ENCODE measurements around the gene NEGR1.

GRCh38 chr1:72229893-72230292 lies 52.4 kb downstream of the NEGR1 start:
- TF ChIP-seq, protein P1, sequence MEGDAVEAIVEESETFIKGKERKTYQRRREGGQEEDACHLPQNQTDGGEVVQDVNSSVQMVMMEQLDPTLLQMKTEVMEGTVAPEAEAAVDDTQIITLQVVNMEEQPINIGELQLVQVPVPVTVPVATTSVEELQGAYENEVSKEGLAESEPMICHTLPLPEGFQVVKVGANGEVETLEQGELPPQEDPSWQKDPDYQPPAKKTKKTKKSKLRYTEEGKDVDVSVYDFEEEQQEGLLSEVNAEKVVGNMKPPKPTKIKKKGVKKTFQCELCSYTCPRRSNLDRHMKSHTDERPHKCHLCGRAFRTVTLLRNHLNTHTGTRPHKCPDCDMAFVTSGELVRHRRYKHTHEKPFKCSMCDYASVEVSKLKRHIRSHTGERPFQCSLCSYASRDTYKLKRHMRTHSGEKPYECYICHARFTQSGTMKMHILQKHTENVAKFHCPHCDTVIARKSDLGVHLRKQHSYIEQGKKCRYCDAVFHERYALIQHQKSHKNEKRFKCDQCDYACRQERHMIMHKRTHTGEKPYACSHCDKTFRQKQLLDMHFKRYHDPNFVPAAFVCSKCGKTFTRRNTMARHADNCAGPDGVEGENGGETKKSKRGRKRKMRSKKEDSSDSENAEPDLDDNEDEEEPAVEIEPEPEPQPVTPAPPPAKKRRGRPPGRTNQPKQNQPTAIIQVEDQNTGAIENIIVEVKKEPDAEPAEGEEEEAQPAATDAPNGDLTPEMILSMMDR (IDR thresholded peaks at IDR 0.05; ENCODE audit: low read depth, low read length): no peak
- TF ChIP-seq EZH2phosphoT487 (IDR thresholded peaks at IDR 0.05; ENCODE audit: low read depth): no peak
